Stimulated activated CD8-positive, alpha-beta memory T cell treated with anti-CD3 and anti-CD28 coated beads, Interleukin-12 subunit alpha, Interleukin-12 subunit beta, amount 100 ng/mL, for 1 hour (primary cell): ENCODE data around the gene GHR.

Experiments used
- DNase-seq: peaks from one replicate; pipeline ENCODE4 v3.0.0-alpha.2; 2020; ENCODE audit warnings: low read depth

The GHR gene

GRCh38 chr5:42604171-42604711 is 181.0 kb downstream of the GHR start:
- DNase-seq = no peak

- DNase-seq = no peak
Observed at GRCh38 chr5:42605490-42605889, 182.3 kb downstream of the GHR start.

GRCh38 chr5:42606464-42606869 is 183.2 kb downstream of the GHR start:
- DNase-seq = no peak

- no peak for DNase-seq
Observed at GRCh38 chr5:42611437-42611836, 188.2 kb downstream of the GHR start.

GRCh38 chr5:42612750-42613366 is 189.6 kb downstream of the GHR start:
- DNase-seq = no peak

- DNase-seq = no peak
Observed at GRCh38 chr5:42614509-42614908, 191.3 kb downstream of the GHR start.

GRCh38 chr5:42620579-42621216 is 197.5 kb downstream of the GHR start:
- no peak for DNase-seq

GRCh38 chr5:42621242-42621641 is 198.0 kb downstream of the GHR start:
- no peak for DNase-seq

GRCh38 chr5:42621662-42622061 is 198.4 kb downstream of the GHR start:
- no peak for DNase-seq

GRCh38 chr5:42624912-42625311 is 201.7 kb downstream of the GHR start:
- DNase-seq = no peak

- no peak for DNase-seq
Observed at GRCh38 chr5:42626462-42626861, 203.2 kb downstream of the GHR start.

GRCh38 chr5:42628821-42629220 is 205.6 kb downstream of the GHR start:
- no peak for DNase-seq

- no peak for DNase-seq
Observed at GRCh38 chr5:42629284-42629683, 206.0 kb downstream of the GHR start.

GRCh38 chr5:42631241-42631640 is 208.0 kb downstream of the GHR start:
- DNase-seq = no peak

GRCh38 chr5:42632354-42632900 is 209.2 kb downstream of the GHR start:
- DNase-seq = no peak

- no peak for DNase-seq
Observed at GRCh38 chr5:42634575-42634974, 211.3 kb downstream of the GHR start.

- no peak for DNase-seq
Observed at GRCh38 chr5:42636425-42636824, 213.2 kb downstream of the GHR start.

- no peak for DNase-seq
Observed at GRCh38 chr5:42636946-42637345, 213.7 kb downstream of the GHR start.

GRCh38 chr5:42638972-42639371 is 215.7 kb downstream of the GHR start:
- DNase-seq = no peak

- no peak for DNase-seq
Observed at GRCh38 chr5:42640835-42641234, 217.6 kb downstream of the GHR start.

GRCh38 chr5:42641336-42642005 is 218.2 kb downstream of the GHR start:
- DNase-seq = no peak

GRCh38 chr5:42642006-42642405 is 218.8 kb downstream of the GHR start:
- DNase-seq = no peak

GRCh38 chr5:42643360-42643759 is 220.1 kb downstream of the GHR start:
- DNase-seq = no peak
